K562 (cell line): ENCODE results near the gene RTF1. TPM values are rescaled to one million over a fixed set of nuclear protein-coding genes. Genes with fewer than 3 reads are reported as not detected.

ENCODE experiments used
- ATAC-seq: fragments of 200-7000 bp; cut with Tn5 transposase; 3 replicates; pipeline ENCODE4 v1.9.1; 2020; ENCODE audit warnings: moderate library complexity
- BruUV-seq: library from RNA; stranded (reverse); fragments of 400-500 nt; replicated peaks from 2 replicates; lab custom pipeline; 2021; lab: Mats Ljungman, UMichigan
- CTCF ChIA-PET: fragments of 300-600 bp; formaldehyde crosslinking; extraction: SDS; loops from one replicate; lab custom pipeline; 2021; ENCODE audit warnings: low intra/inter-chr PET ratio; lab: Yijun Ruan, JAX
- POLR2A ChIA-PET: fragments of 300-600, 350-650 bp; sonication (Branson Sonifier 250); formaldehyde crosslinking; extraction: SDS; loops from one replicate; lab custom pipeline; 2021; ENCODE audit warnings: antibody characterized with exemption, inconsistent platforms; lab: Yijun Ruan, JAX
- DNase-seq, 4 experiments: peaks; one replicate each; pipeline versions ENCODE4 v3.0.0 to v3.0.0-alpha.2; 2011 to 2018; ENCODE audit warnings: low spot score in 3 of 4, mixed read lengths in 3 of 4; ENCODE audit errors: extremely low read depth in 1 of 4
- FAIRE-seq: peaks from 2 replicates; lab custom pipeline; 2011; peaks lifted over from hg19 to GRCh38; lab: Jason Lieb, UNC
- H2AFZ ChIP-seq: 2 replicates; pipeline ENCODE4 v1.6.0; 2011; ENCODE audit warnings: low read depth, low read length, control low read depth, inconsistent platforms
- H3K27ac ChIP-seq: fragments of 200-600 bp; 3 replicates; pipeline ENCODE4 v1.8.0; 2011; ENCODE audit warnings: low read depth, mild to moderate bottlenecking, control low read depth, inconsistent platforms, low read length, moderate library complexity, mixed read lengths; ENCODE audit errors: extremely low read depth
- H3K27me3 ChIP-seq, 2 experiments: fragments of 300-600 bp in 1 of 2; 2 replicates in 1 of 2; 3 replicates in 1 of 2; pipeline versions ENCODE4 v1.6.0 to v1.8.0; 2011; ENCODE audit warnings: inconsistent platforms in 2 of 2, low read length in 2 of 2, mild to moderate bottlenecking in 1 of 2, mixed read lengths in 1 of 2, moderate library complexity in 1 of 2; ENCODE audit not compliant: control insufficient read depth in 2 of 2, insufficient read depth in 2 of 2
- H3K36me3 ChIP-seq: fragments of 300-600 bp; 3 replicates; pipeline ENCODE4 v1.8.0; 2011; ENCODE audit warnings: mild to moderate bottlenecking, low read length, inconsistent platforms; ENCODE audit not compliant: control insufficient read depth, insufficient read depth
- H3K4me1 ChIP-seq, 2 experiments: fragments of 200-600 bp in 1 of 2; replicated peaks in 1 of 2; 2 replicates in 1 of 2; 3 replicates in 1 of 2; pipeline versions ENCODE4 v1.5.1 to v1.8.0; 2011; ENCODE audit warnings: inconsistent platforms in 2 of 2, low read length in 2 of 2, mild to moderate bottlenecking in 1 of 2, mixed read lengths in 1 of 2, moderate library complexity in 1 of 2; ENCODE audit not compliant: control insufficient read depth in 2 of 2, insufficient read depth in 2 of 2
- H3K4me2 ChIP-seq: 2 replicates; pipeline ENCODE4 v1.6.1; 2011; ENCODE audit warnings: low read length, control low read depth, inconsistent platforms, mixed read lengths; ENCODE audit not compliant: insufficient read depth
- H3K4me3 ChIP-seq: fragments of 200-600 bp; sonication (generic), shearing (Covaris generic); 2 replicates; pipeline ENCODE4 v1.5.1; 2016; ENCODE audit warnings: control low read depth, inconsistent platforms
- H3K79me2 ChIP-seq: fragments of 200-600 bp; 3 replicates; pipeline ENCODE4 v1.8.0; 2011; ENCODE audit warnings: low read length, inconsistent platforms; ENCODE audit not compliant: control insufficient read depth, insufficient read depth
- H3K9ac ChIP-seq, 2 experiments: 2 replicates each; pipeline versions ENCODE4 v1.6.0 to v1.6.1; 2011; ENCODE audit warnings: low read depth in 2 of 2, low read length in 2 of 2, control low read depth in 1 of 2, inconsistent platforms in 1 of 2, mild to moderate bottlenecking in 1 of 2, mixed read lengths in 1 of 2; ENCODE audit not compliant: insufficient read depth in 1 of 2
- H3K9me1 ChIP-seq: one replicate; pipeline ENCODE4 v1.6.0; 2011; ENCODE audit warnings: inconsistent platforms, mild to moderate bottlenecking, low read length, moderate library complexity; ENCODE audit not compliant: control insufficient read depth, insufficient read depth
- H3K9me3 ChIP-seq: replicated peaks from 2 replicates; pipeline ENCODE4 v1.5.1; 2011; ENCODE audit warnings: low read depth, low read length, inconsistent platforms; ENCODE audit not compliant: control insufficient read depth, insufficient read depth
- H4K20me1 ChIP-seq: replicated peaks from 2 replicates; pipeline ENCODE4 v1.6.1; 2011; ENCODE audit warnings: low read length, inconsistent platforms, mixed read lengths; ENCODE audit not compliant: control insufficient read depth, insufficient read depth
- CBX8 ChIP-seq: fragments of 200-600 bp; sonication (generic); IDR thresholded peaks from 2 replicates; pipeline ENCODE4 v1.6.1; 2012; ENCODE audit warnings: borderline replicate concordance, mixed run types, low read depth, mild to moderate bottlenecking, moderate library complexity, mixed read lengths, low read length, control low read depth, inconsistent platforms; ENCODE audit not compliant: poor library complexity, severe bottlenecking; ENCODE audit errors: extremely low read depth
- CREB5 ChIP-seq: fragments of 250-450 bp; sonication (Bioruptor Pico); IDR thresholded peaks from 2 replicates; pipeline ENCODE4 v1.5.0; 2020; ENCODE audit warnings: mild to moderate bottlenecking
- ERF ChIP-seq: fragments of 450-650 bp; formaldehyde crosslinking; IDR thresholded peaks from 2 replicates; pipeline ENCODE4 v1.4.0; 2020; ENCODE audit warnings: mild to moderate bottlenecking, mixed read lengths
- FOXJ3 ChIP-seq: sonication (generic); formaldehyde crosslinking; IDR thresholded peaks from 2 replicates; pipeline ENCODE4 v1.4.0; 2020; ENCODE audit warnings: mild to moderate bottlenecking, missing genetic modification reagents
- MAZ ChIP-seq, 2 experiments: fragments of 450-650 bp in 1 of 2; sonication (generic) in 1 of 2; formaldehyde crosslinking; IDR thresholded peaks in 1 of 2; conservative IDR thresholded peaks in 1 of 2; 2 replicates each; pipeline versions ENCODE4 v1.4.0 to v1.5.0; 2020; ENCODE audit warnings: mild to moderate bottlenecking in 1 of 2, missing genetic modification reagents in 1 of 2
- NR0B1 ChIP-seq: fragments of 450-650 bp; IDR thresholded peaks from one replicate; pipeline ENCODE4 v1.6.1; 2018; ENCODE audit warnings: mild to moderate bottlenecking, moderate library complexity; ENCODE audit not compliant: partially characterized antibody
- STAT6 ChIP-seq: sonication (generic); formaldehyde crosslinking; IDR thresholded peaks from 2 replicates; pipeline ENCODE4 v1.8.1; 2023; ENCODE audit warnings: mild to moderate bottlenecking, missing genetic modification reagents
- TAL1 ChIP-seq: fragments of 450-650 bp; IDR thresholded peaks from 2 replicates; pipeline ENCODE4 v1.6.1; 2016; ENCODE audit warnings: mild to moderate bottlenecking
- TCF15 ChIP-seq: fragments of 250-450 bp; sonication (Bioruptor Pico); IDR thresholded peaks from 2 replicates; pipeline ENCODE4 v1.8.0; 2022; ENCODE audit warnings: moderate library complexity, mild to moderate bottlenecking, inconsistent platforms
- YY1 ChIP-seq, 3 experiments: IDR thresholded peaks; 2 replicates each; pipeline ENCODE4 v1.6.1; 2011; ENCODE audit warnings: low read length in 2 of 3, mild to moderate bottlenecking in 2 of 3, moderate library complexity in 2 of 3, borderline replicate concordance in 1 of 3, control low read depth in 1 of 3, low read depth in 1 of 3; ENCODE audit not compliant: insufficient read depth in 3 of 3, insufficient replicate concordance in 2 of 3, control insufficient read depth in 1 of 3, insufficient read length in 1 of 3; ENCODE audit errors: extremely low read depth in 1 of 3
- ZBTB49 ChIP-seq: sonication (generic); formaldehyde crosslinking; IDR thresholded peaks from 2 replicates; pipeline ENCODE4 v1.8.0; 2022; ENCODE audit warnings: missing genetic modification reagents, mild to moderate bottlenecking, borderline replicate concordance
- ZNF197 ChIP-seq: fragments of 200-800 bp; sonication (Bioruptor generic); IDR thresholded peaks from 2 replicates; pipeline ENCODE4 v1.6.1; 2016; ENCODE audit warnings: low read depth, missing genetic modification characterization, missing compliant biosample characterization
- WGBS: fragments of 100-300 bp; shearing (Covaris generic); methylation state at CpG from one replicate; pipeline ENCODE4 v1.1.6; 2016; ENCODE audit warnings: low coverage, mixed read lengths; ENCODE audit not compliant: insufficient coverage; ENCODE audit errors: missing lambda C conversion rate; 5-methylcytosine and 5-hydroxymethylcytosine counted together
- in situ Hi-C: fragments of 300-500 bp; cut with MboI; formaldehyde crosslinking; loops from 4 replicates; pipeline ENCODE4 v1.15.0; 2018; ENCODE audit warnings: inconsistent platforms, mixed read lengths
- intact Hi-C: fragments of 100-400 bp; cut with micrococcal nuclease; formaldehyde crosslinking; loops from 2 replicates; pipeline ENCODE4 v1.14.2; 2022
- polyA plus RNA-seq, 8 experiments: library from polyadenylated mRNA; depleted of rRNA in 4 of 8; stranded (reverse) in 5 of 8; unstranded in 3 of 8; fragments of >200 nt; fragmentation: Nextera tagmentation in 2 of 8; fragmentation: Illumina TruSeq in 1 of 8; extraction: Ambion mirVana in 2 of 8; extraction: Trizol in 1 of 8; gene quantifications; 2 replicates each; pipeline versions ENCODE4 v1.2.1 to v1.2.3, GENCODE V29; 2011 to 2014; ENCODE audit warnings: inconsistent platforms in 1 of 8, missing spikeins in 1 of 8
- total RNA-seq, 7 experiments: library from RNA; depleted of rRNA in 6 of 7; stranded (reverse); fragments of >200 nt in 6 of 7; fragmentation: Illumina TruSeq in 2 of 7; extraction: Trizol in 2 of 7; gene quantifications; 2 replicates each; pipeline versions ENCODE4 v1.2.1 to v1.2.3, GENCODE V29; 2011 to 2021; ENCODE audit warnings: low replicate concordance in 1 of 7

Gene RTF1
- total and polyA plus RNA-seq, 9 of the 15 experiments (the other 6 are each of a cell fraction or from before 2014, with no cell fraction given), result 7.6 to 69.5 (median 31.5) TPM

GRCh38 chr15:41489641-41490040 is 72.7 kb downstream of the RTF1 start:
- no peak overlapping the region for H3K27ac ChIP-seq
- 100% methylated on average over 2 of the region's 2 CpGs for WGBS
- H3K4me2 ChIP-seq, result no peak overlapping the region
- no peak for FAIRE-seq
- H3K9ac ChIP-seq, result no peak overlapping the region
- no peak overlapping the region for H2AFZ ChIP-seq
- no peaks in the 10 kb centered on the region for H4K20me1 ChIP-seq
- in situ Hi-C loops, result no loop called here
- peaks cover 8% of the 10 kb centered on the region for H3K79me2 ChIP-seq
- H3K9me3 ChIP-seq, result no peaks in the 10 kb centered on the region
- H3K4me1 ChIP-seq, result peaks cover 8 to 34% of the 10 kb centered on the region in 2 experiments
- H3K4me3 ChIP-seq, result no peak overlapping the region
- ChIA-PET POLR2A (interaction anchor here (1.2 kb wide), 1 partner anchor 68 kb away, joined by 5 read pairs; no protein-coding TSS in a partner anchor), CTCF (no interaction called here)
- H3K9me1 ChIP-seq, result no peaks in the 10 kb centered on the region
- DNase-seq, result no peak
- intact Hi-C loops, result loop anchor here (5.0 kb wide), 1 partner anchor 483 kb away; the partner anchor contains the start of gene EHD4
- no peak for ATAC-seq
- H3K36me3 ChIP-seq, result no peaks in the 10 kb centered on the region; the same call in 2 of the 3 replicates
- BruUV-seq, result no TSS peak
- no peaks in the 10 kb centered on the region for H3K27me3 ChIP-seq
- no peak for TF ChIP-seq STAT6 (CRISPR knock-in tag)
- no peak for TF ChIP-seq YY1 (IDR thresholded peaks at IDR 0.05; ENCODE audit: borderline replicate concordance in 1 of 3, control insufficient read depth in 1 of 3, extremely low read depth in 1 of 3, insufficient read depth in 3 of 3, insufficient read length in 1 of 3, insufficient replicate concordance in 2 of 3, low read depth in 1 of 3, low read length in 2 of 3)
- TF ChIP-seq TCF15 (CRISPR knock-in tag), result no peak
- TF ChIP-seq NR0B1, result no peak
- no peak for TF ChIP-seq MAZ (CRISPR knock-in tag; conservative IDR thresholded peaks at IDR 0.05 in 1 of 2, IDR thresholded peaks at IDR 0.05 in 1 of 2)
- TF ChIP-seq CREB5 (CRISPR knock-in tag), result no peak
- TF ChIP-seq ZBTB49, result no peak
- no peak for TF ChIP-seq CBX8
- TF ChIP-seq ERF (CRISPR knock-in tag), result no peak
- no peak for TF ChIP-seq TAL1
- TF ChIP-seq ZNF197 (CRISPR knock-in tag), result no peak
- no peak for TF ChIP-seq FOXJ3 (CRISPR knock-in tag)
